HEK293 (cell line): ENCODE data around the gene TBC1D20.

ENCODE experiments used
- CTCF ChIA-PET: fragments of 350-600 bp; formaldehyde crosslinking; extraction: SDS; loops from one replicate; lab custom pipeline; 2021; ENCODE audit warnings: antibody characterized with exemption; lab: Yijun Ruan, JAX
- POLR2A ChIA-PET: fragments of 300-600 bp; formaldehyde crosslinking; extraction: SDS; loops from one replicate; lab custom pipeline; 2020; ENCODE audit warnings: antibody characterized with exemption, inconsistent platforms; lab: Yijun Ruan, JAX
- H3K27ac ChIP-seq: fragments of 200-500 bp; sonication (Bioruptor generic); 2 replicates; pipeline ENCODE4 v1.5.1; 2014; ENCODE audit warnings: low read depth, low read length, control low read depth, inconsistent platforms; ENCODE audit errors: extremely low read depth
- H3K36me3 ChIP-seq, 2 experiments: fragments of 200-500 bp in 1 of 2; sonication (Bioruptor generic) in 1 of 2; 1 replicate in 1 of 2; 2 replicates in 1 of 2; pipeline ENCODE4 v1.5.1; 2014 to 2017; ENCODE audit warnings: inconsistent platforms in 2 of 2, low read length in 2 of 2; ENCODE audit not compliant: control insufficient read depth in 2 of 2, insufficient read depth in 1 of 2
- H3K4me1 ChIP-seq: fragments of 200-500 bp; sonication (Bioruptor generic); 2 replicates; pipeline ENCODE4 v1.5.1; 2014; ENCODE audit warnings: mild to moderate bottlenecking, low read length, inconsistent platforms; ENCODE audit not compliant: control insufficient read depth, insufficient read depth
- H3K4me3 ChIP-seq: 2 replicates; pipeline ENCODE4 v1.5.1; 2011; ENCODE audit warnings: low read depth, mild to moderate bottlenecking, control low read depth, low read length, moderate library complexity
- H3K9me3 ChIP-seq: fragments of 200-500 bp; sonication (Bioruptor generic); 2 replicates; pipeline ENCODE4 v1.5.1; 2014; ENCODE audit warnings: low read depth, low read length, inconsistent platforms; ENCODE audit not compliant: control insufficient read depth, insufficient read depth
- AEBP2 ChIP-seq: fragments of 450-650 bp; formaldehyde crosslinking; IDR thresholded peaks from 2 replicates; pipeline ENCODE4 v1.5.1; 2016; ENCODE audit warnings: missing biosample characterization, missing genetic modification characterization, borderline replicate concordance
- FEZF1 ChIP-seq: fragments of 450-650 bp; formaldehyde crosslinking; IDR thresholded peaks from 2 replicates; pipeline ENCODE4 v1.5.1; 2016; ENCODE audit warnings: missing biosample characterization, missing genetic modification characterization
- GLI4 ChIP-seq: fragments of 450-650 bp; formaldehyde crosslinking; IDR thresholded peaks from 2 replicates; pipeline ENCODE4 v1.5.1; 2016; ENCODE audit warnings: missing biosample characterization, missing genetic modification characterization
- GLIS2 ChIP-seq: fragments of 450-650 bp; formaldehyde crosslinking; IDR thresholded peaks from 2 replicates; pipeline ENCODE4 v1.5.1; 2016; ENCODE audit warnings: missing biosample characterization, missing genetic modification characterization
- KLF16 ChIP-seq: fragments of 450-650 bp; formaldehyde crosslinking; IDR thresholded peaks from 2 replicates; pipeline ENCODE4 v1.5.1; 2017; ENCODE audit warnings: missing biosample characterization, missing genetic modification characterization
- MEIS1 ChIP-seq: sonication (generic); formaldehyde crosslinking; IDR thresholded peaks from 2 replicates; pipeline ENCODE4 v1.8.1; 2022; ENCODE audit warnings: missing genetic modification reagents, mild to moderate bottlenecking, borderline replicate concordance
- PRDM1 ChIP-seq: fragments of 450-650 bp; formaldehyde crosslinking; IDR thresholded peaks from 2 replicates; pipeline ENCODE4; 2016; ENCODE audit warnings: missing biosample characterization, missing genetic modification characterization
- SCRT1 ChIP-seq: fragments of 450-650 bp; formaldehyde crosslinking; IDR thresholded peaks from 2 replicates; pipeline ENCODE4 v1.5.1; 2016; ENCODE audit warnings: missing biosample characterization, missing genetic modification characterization, borderline replicate concordance
- SP7 ChIP-seq: fragments of 450-650 bp; formaldehyde crosslinking; IDR thresholded peaks from 2 replicates; pipeline ENCODE4 v1.5.1; 2016; ENCODE audit warnings: missing biosample characterization, missing genetic modification characterization
- ZNF157 ChIP-seq: fragments of 450-650 bp; formaldehyde crosslinking; IDR thresholded peaks from 2 replicates; pipeline ENCODE4 v1.5.1; 2016; ENCODE audit warnings: missing biosample characterization, missing genetic modification characterization
- ZNF416 ChIP-seq: fragments of 450-650 bp; formaldehyde crosslinking; IDR thresholded peaks from 2 replicates; pipeline ENCODE4 v1.5.1; 2016; ENCODE audit warnings: missing biosample characterization, missing genetic modification characterization
- ZNF473 ChIP-seq: fragments of 450-650 bp; formaldehyde crosslinking; IDR thresholded peaks from 2 replicates; pipeline ENCODE4 v1.5.1; 2017; ENCODE audit warnings: missing biosample characterization, missing genetic modification characterization
- ZNF558 ChIP-seq: fragments of 450-650 bp; formaldehyde crosslinking; IDR thresholded peaks from 2 replicates; pipeline ENCODE4 v1.5.1; 2016; ENCODE audit warnings: missing biosample characterization, missing genetic modification characterization
- ZNF623 ChIP-seq: fragments of 450-650 bp; formaldehyde crosslinking; IDR thresholded peaks from 2 replicates; pipeline ENCODE4 v1.5.1; 2016; ENCODE audit warnings: missing biosample characterization, missing genetic modification characterization
- ZNF677 ChIP-seq: fragments of 450-650 bp; IDR thresholded peaks from 2 replicates; pipeline ENCODE4 v1.5.0; 2018; ENCODE audit warnings: missing biosample characterization, mild to moderate bottlenecking, missing genetic modification characterization, moderate library complexity
- ZNF837 ChIP-seq: fragments of 450-650 bp; formaldehyde crosslinking; IDR thresholded peaks from 2 replicates; pipeline ENCODE4 v1.5.1; 2016; ENCODE audit warnings: missing biosample characterization, missing genetic modification characterization

TBC1D20 gene

DNA sequence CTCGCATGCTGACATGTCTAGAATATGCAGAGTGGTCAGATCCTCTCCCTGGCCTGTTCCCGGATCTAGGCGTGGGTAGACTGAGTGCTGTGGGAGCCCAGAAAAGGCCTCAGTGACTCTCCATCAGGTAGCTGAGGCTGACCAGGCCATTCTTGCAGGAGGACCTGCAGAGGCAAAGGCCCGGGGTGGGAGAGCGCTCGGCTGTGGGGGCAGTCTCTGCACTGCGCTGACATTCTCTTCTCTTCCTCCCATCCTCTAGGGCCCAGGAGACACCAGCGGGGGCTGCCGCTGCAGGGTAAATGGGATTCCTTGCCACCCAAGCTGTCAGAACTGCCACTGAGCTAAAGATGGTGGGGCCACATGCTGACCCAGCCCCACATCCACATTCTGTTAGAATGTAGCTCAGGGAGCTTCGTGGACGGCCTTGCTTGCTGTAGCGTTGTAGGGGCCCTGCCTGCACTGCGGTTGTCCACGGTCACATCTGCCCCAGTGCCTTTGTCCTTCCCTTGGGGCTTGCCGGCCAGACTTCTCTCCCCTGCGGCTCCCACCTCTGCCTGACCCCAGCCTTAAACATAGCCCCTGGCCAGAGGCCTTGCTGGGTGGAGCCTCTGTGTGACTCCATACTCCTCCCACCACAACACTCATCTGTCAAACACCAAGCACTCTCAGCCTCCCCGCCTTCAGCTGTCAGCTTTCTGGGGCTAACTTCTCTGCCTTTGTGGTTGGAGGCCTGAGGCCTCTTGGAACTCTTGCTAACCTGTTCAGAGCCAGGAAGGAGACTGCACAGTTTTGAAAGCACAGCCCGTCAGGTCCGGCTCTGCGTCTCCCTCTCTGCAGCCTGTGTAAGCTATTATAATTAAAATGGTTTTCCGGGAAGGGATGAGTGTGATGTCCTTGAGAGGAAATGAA, 32.0 kb downstream of the TBC1D20 start:
- ChIA-PET POLR2A (interaction anchor here (0.6 kb wide), 1 partner anchor 76 kb away, joined by 3 read pairs; no protein-coding TSS in a partner anchor), CTCF (interaction anchor here (0.5 to 4.3 kb wide), 11 partner anchors 12 to 257 kb away, joined by 3 to 88 read pairs (median 7); no protein-coding TSS in a partner anchor)
- H3K4me3 ChIP-seq = no peak overlapping the region
- no peak overlapping the region for H3K27ac ChIP-seq
- H3K36me3 ChIP-seq = peaks cover 18 to 76% of the 10 kb centered on the region in 2 experiments; a peak in 2 of 3 replicates
- H3K4me1 ChIP-seq = no peaks in the 10 kb centered on the region; the same call in 1 of the 2 replicates
- no peak for TF ChIP-seq SP7 (tag by site-specific recombination)
- no peak for TF ChIP-seq SCRT1 (tag by site-specific recombination)
- no peak for TF ChIP-seq FEZF1
- TF ChIP-seq ZNF157 = no peak
- TF ChIP-seq ZNF623 (tag by site-specific recombination) = peak; percentile 76
- H3K9me3 ChIP-seq = no peaks in the 10 kb centered on the region

DNA sequence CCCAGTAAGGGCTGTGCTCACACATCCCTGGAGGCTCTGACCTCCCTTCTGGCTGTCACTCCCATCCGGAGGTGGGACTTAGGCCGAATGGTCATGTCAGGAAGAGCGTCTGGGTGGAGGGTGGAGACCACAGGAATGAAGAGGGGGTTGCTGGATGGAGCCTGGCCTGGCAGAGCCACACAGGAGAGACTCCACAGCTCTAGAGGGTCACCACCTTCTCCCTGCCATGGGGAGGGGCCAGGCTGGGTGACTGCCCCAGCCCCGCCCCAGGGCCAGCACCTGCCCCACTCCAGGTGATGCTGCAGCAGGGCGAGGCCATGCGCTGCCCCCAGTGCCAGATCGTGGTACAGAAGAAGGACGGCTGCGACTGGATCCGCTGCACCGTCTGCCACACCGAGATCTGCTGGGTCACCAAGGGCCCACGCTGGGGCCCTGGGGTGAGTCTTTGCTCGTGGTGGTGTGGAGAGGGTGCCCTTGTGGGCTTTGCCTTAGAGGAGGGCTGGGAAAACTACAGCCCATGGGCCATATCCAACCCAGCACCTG, 33.6 kb downstream of the TBC1D20 start:
- ChIA-PET CTCF (interaction anchor here (0.8 to 2.3 kb wide), 3 partner anchors 66 to 260 kb away, joined by 3 to 11 read pairs (median 3); no protein-coding TSS in a partner anchor), POLR2A (no interaction called here)
- Histone ChIP-seq H3K4me3 (no peak overlapping the region), H3K4me1 (no peaks in the 10 kb centered on the region; the same call in 1 of the 2 replicates), H3K9me3 (no peaks in the 10 kb centered on the region), H3K27ac (no peak overlapping the region), H3K36me3 (peaks cover 18 to 74% of the 10 kb centered on the region in 2 experiments; a peak in 2 of 3 replicates)
- TF ChIP-seq ZNF837 (tag by site-specific recombination) (no peak), PRDM1 (tag by site-specific recombination) (no peak), AEBP2 (tag by site-specific recombination) (no peak), MEIS1 (CRISPR knock-in tag) (no peak)

- CTCF ChIA-PET = interaction anchor here (0.8 to 2.3 kb wide), 5 partner anchors 18 to 97 kb away, joined by 3 to 11 read pairs (median 3); no protein-coding TSS in a partner anchor
Observed at GRCh38 chr20:427849-428657, 34.3 kb downstream of the TBC1D20 start.

GRCh38 chr20:427401-427800, 34.9 kb downstream of the TBC1D20 start:
- peaks cover 25 to 72% of the 10 kb centered on the region in 2 experiments; a peak in 2 of 3 replicates for H3K36me3 ChIP-seq

More at GRCh38 chr20:427849-428657, 34.3 kb downstream of the TBC1D20 start:
- POLR2A ChIA-PET = interaction anchor here (0.8 to 1.1 kb wide), 2 partner anchors 18 to 48 kb away, joined by 3 read pairs; no protein-coding TSS in a partner anchor
- H3K4me3 ChIP-seq = no peak overlapping the region
- H3K4me1 ChIP-seq = no peaks in the 10 kb centered on the region; the same call in 1 of the 2 replicates
- TF ChIP-seq ZNF558 (tag by site-specific recombination) (no peak), KLF16 (tag by site-specific recombination) (no peak), ZNF416 (no peak), ZNF677 (tag by site-specific recombination) (no peak), GLIS2 (tag by site-specific recombination) (no peak), GLI4 (tag by site-specific recombination) (no peak)
- no peak overlapping the region for H3K27ac ChIP-seq
- H3K9me3 ChIP-seq = no peaks in the 10 kb centered on the region
- H3K36me3 ChIP-seq = peaks cover 19 to 73% of the 10 kb centered on the region in 2 experiments; a peak in 2 of 3 replicates

More at GRCh38 chr20:427401-427800, 34.9 kb downstream of the TBC1D20 start:
- POLR2A ChIA-PET = interaction anchor here (0.8 to 1.1 kb wide), 2 partner anchors 18 to 47 kb away, joined by 3 read pairs; no protein-coding TSS in a partner anchor
- no peak overlapping the region for H3K27ac ChIP-seq
- H3K9me3 ChIP-seq = no peaks in the 10 kb centered on the region
- no peak overlapping the region for H3K4me3 ChIP-seq
- no peaks in the 10 kb centered on the region; the same call in 1 of the 2 replicates for H3K4me1 ChIP-seq
- CTCF ChIA-PET = interaction anchor here (0.8 to 2.3 kb wide), 5 partner anchors 18 to 97 kb away, joined by 3 to 11 read pairs (median 3); no protein-coding TSS in a partner anchor
- no peak for TF ChIP-seq ZNF473 (tag by site-specific recombination)
- TF ChIP-seq, all 188 proteins: peak for 0
